ENCODE data around the gene NOVA2.

The NOVA2 gene

GRCh38 chr19:46000491-46001246 lies 27.0 kb upstream of the NOVA2 start:
- DNase-seq (ENCODE audit: low spot score), result peak; percentile 54

GRCh38 chr19:45999653-46000121 lies 26.0 kb upstream of the NOVA2 start:
- DNase-seq (ENCODE audit: low spot score), result no peak

- no peak for DNase-seq (ENCODE audit: low spot score)
These were observed 25.2 kb upstream of the NOVA2 start for GRCh38 chr19:45998834-45999233.

- no peak for DNase-seq (ENCODE audit: low spot score)
These were observed 23.3 kb upstream of the NOVA2 start for GRCh38 chr19:45996933-45997332.

GRCh38 chr19:45995715-45996385 lies 22.2 kb upstream of the NOVA2 start:
- peak; percentile 50 for DNase-seq (ENCODE audit: low spot score)

- peak; percentile 100 for DNase-seq (ENCODE audit: low spot score)
These were observed 21.5 kb upstream of the NOVA2 start, which contains the start of gene CCDC61 for GRCh38 chr19:45994998-45995714. Gene CCDC61, plus strand, starts transcription at chr19:45995467. Its CDS starts 7,552 bp downstream, at chr19:46003019.

GRCh38 chr19:45994456-45994997 lies 20.9 kb upstream of the NOVA2 start:
- no peak for DNase-seq (ENCODE audit: low spot score)

- DNase-seq (ENCODE audit: low spot score), result no peak
These were observed 16.6 kb upstream of the NOVA2 start for GRCh38 chr19:45990113-45990728.

DNA sequence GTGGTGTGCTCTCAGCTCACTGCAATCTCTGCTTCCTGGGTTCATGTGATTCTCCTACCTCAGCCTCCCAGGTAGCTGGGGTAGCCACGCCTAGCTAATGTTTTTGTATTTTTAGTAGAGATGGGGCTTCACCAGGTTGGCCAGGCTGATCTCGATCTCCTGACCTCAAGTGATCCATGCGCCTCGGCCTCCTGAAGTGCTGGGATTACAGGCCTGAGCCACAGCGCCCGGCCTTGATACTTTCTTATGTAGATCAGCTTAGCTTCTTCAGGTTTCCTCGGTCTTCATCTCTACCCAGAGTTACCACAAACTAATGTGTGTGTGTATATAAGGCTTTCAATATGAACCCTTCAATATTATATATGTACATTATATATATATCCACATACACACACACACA lies 11.7 kb upstream of the NOVA2 start:
- no peak for DNase-seq (ENCODE audit: low spot score)

DNA sequence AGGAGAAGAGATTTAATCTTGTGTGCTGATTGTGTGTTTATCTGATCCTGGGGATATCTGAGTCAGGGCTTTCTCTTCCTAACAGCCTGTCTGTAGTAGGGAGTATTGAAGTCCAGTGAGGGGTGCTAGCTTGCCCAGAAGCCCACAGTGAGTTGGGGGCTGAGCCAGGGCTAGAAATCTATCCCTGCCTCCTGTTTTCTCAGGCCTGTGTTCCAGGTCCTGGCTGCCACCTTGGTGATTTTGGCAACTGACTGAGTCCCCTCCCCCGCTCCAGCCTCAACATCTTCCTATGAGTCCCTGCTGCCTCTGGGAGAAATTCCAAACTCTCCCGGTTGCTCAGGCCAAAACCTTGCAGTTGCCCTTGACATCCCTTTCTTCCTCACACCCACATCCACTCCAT lies 7.7 kb upstream of the NOVA2 start:
- no peak for DNase-seq (ENCODE audit: low spot score)

GRCh38 chr19:45978156-45978555 lies 4.5 kb upstream of the NOVA2 start:
- DNase-seq (ENCODE audit: low spot score), result no peak

GRCh38 chr19:45976178-45976577 lies 2.5 kb upstream of the NOVA2 start:
- DNase-seq (ENCODE audit: low spot score), result no peak

DNA sequence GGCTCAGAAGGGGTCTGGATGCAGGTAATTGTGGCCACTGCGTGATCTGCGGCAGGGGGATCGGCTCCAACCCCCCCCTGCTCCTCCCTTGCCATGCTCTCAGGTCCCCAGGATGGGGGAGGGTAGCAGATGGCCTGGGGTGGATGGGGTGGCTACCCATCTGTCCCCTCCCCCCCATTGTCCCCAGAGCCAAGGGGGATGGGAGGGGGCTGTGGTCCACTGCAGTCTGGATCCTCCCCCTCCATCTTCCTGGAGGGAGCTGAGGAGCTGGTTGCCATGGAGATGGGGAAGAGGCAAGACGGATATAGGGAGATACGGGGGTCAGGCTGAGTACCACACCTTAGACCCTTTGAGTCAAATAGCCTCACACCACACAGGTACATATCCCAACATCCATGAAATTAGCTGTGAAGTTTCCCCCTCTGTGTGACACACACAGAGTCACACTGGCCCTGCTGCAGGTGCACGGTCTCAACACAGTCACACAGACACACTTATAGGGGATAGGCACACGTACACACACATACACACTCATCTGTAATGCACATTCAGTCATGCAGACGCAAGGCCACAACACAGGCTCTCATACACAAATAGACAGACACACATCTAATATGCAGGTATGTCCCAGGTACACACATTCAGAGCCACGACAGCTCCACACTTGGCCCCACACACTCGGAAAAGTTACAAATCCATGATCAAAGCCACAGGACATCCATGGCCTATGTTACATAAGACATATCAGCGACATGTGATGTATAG lies 1.8 kb upstream of the NOVA2 start:
- no peak for DNase-seq (ENCODE audit: low spot score)

DNA sequence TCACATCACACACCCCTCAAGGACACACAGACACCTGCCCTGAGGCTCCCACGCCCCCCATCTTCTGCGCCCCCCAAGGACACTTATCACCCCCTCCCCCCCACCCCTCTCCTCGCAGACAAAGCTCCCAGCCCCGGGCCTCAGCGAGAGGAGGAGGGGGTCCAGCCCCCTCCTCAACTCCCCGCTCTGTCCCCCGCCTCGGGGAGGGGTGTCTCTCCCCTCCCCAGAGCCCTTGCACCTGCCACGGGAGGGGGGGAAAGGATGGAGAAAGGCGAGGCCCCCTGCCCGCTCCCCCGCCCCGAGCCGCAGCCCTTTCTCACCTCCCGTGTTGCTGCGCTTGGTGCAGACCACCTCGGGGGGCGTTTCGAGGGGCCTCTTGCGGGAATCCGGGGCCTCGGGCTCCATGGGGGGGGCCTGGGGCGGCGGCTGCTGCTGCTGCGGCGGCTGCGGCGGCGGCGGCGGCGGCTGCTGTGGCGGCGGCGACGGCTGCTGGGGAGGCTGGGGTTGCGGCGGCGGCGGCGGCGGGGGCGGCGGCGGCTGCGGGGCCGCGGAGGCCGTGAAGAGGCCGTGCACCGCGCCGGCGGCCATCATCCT lies 621 bp downstream of the NOVA2 start:
- DNase-seq (ENCODE audit: low spot score), result no peak

GRCh38 chr19:45972081-45972946 lies 1.4 kb downstream of the NOVA2 start:
- peak; percentile 63 for DNase-seq (ENCODE audit: low spot score)

GRCh38 chr19:45971260-45971902 lies 2.3 kb downstream of the NOVA2 start:
- no peak for DNase-seq (ENCODE audit: low spot score)

GRCh38 chr19:45969676-45970075 lies 4.0 kb downstream of the NOVA2 start:
- DNase-seq (ENCODE audit: low spot score), result no peak

DNA sequence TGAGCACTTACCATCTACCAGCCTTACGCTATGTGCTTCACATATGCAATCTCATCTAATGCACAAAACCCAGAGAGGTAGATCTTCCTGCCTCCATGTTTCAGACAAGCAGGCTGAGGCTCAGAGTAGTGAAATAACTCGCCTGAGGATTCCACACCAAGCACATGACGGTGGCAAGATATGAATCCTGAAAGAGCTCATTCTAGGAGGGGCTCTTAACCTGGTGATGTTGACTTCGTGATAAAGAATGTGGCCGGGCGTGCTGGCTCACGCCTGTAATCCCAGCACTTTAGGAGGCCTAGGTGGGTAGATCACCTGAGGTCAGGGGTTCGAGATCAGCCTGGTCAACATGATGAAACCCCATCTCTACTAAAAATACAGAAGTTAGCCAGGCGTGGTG lies 5.0 kb downstream of the NOVA2 start:
- no peak for DNase-seq (ENCODE audit: low spot score)

- DNase-seq (ENCODE audit: low spot score), result no peak
These were observed 6.4 kb downstream of the NOVA2 start for GRCh38 chr19:45967246-45967645.
